ENCODE results near the gene MYO1D. TPM values are rescaled to one million over a fixed set of nuclear protein-coding genes. Genes with fewer than 3 reads are reported as not detected.
"Not testable (repeated sequence)": the region's sequence is repeated elsewhere in the genome, so short reads cannot be mapped to it uniquely, and the experiment has no call there.

MYO1D gene
- total and polyA plus RNA-seq, 2 experiments from 2014 or later, result 34.3 to 43.7 TPM

DNA sequence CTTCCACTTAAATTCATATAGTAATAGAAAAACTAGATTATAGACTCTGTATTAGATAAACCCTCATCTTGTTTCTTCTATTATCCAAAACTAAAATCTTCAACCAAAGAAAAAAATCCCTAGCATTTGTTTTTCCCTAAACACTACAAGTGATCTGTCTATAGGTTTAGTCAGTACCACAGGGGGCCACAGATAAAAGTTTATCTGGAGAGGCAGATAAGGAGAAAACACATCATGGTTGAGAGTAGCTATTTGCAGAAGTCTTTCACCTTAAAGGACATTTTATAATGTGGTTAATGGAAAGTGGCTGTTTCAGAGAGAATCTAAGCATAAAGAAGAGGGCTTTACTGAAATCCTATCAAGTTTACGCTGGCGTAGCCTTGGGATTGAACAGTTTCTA lies 230.0 kb downstream of the MYO1D start:
- H3K36me3 ChIP-seq, result peaks cover 10% of the 10 kb centered on the region
- peaks cover 4% of the 10 kb centered on the region for H3K4me1 ChIP-seq (ENCODE audit: low read depth)
- no peak overlapping the region for H3K27ac ChIP-seq
- no peaks in the 10 kb centered on the region for H3K9me3 ChIP-seq (ENCODE audit: low read depth)
- TF ChIP-seq, protein P1, sequence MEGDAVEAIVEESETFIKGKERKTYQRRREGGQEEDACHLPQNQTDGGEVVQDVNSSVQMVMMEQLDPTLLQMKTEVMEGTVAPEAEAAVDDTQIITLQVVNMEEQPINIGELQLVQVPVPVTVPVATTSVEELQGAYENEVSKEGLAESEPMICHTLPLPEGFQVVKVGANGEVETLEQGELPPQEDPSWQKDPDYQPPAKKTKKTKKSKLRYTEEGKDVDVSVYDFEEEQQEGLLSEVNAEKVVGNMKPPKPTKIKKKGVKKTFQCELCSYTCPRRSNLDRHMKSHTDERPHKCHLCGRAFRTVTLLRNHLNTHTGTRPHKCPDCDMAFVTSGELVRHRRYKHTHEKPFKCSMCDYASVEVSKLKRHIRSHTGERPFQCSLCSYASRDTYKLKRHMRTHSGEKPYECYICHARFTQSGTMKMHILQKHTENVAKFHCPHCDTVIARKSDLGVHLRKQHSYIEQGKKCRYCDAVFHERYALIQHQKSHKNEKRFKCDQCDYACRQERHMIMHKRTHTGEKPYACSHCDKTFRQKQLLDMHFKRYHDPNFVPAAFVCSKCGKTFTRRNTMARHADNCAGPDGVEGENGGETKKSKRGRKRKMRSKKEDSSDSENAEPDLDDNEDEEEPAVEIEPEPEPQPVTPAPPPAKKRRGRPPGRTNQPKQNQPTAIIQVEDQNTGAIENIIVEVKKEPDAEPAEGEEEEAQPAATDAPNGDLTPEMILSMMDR (IDR thresholded peaks at IDR 0.05; ENCODE audit: low read depth, low read length), result no peak
- no peak for DNase-seq (ENCODE audit: low read depth in 1 of 2, low spot score in 1 of 2)
- H3K27me3 ChIP-seq, result no peaks in the 10 kb centered on the region
- H3K4me3 ChIP-seq, result no peak overlapping the region

DNA sequence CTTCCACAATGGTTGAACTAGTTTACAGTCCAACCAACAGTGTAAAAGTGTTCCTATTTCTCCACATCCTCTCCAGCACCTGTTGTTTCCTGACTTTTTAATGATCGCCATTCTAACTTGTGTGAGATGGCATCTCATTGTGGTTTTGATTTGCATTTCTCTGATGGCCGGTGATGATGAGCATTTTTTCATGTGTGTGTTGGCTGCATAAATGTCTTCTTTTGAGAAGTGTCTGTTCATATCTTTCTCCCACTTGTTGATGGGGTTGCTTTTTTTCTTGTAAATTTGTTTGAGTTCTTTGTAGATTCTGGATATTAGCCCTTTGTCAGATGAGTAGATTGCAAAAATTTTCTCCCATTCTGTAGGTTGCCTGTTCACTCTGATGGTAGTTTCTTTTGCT lies 235.4 kb downstream of the MYO1D start:
- H3K27me3 ChIP-seq; H3K36me3 ChIP-seq; H3K9me3 ChIP-seq (ENCODE audit: low read depth); H3K4me1 ChIP-seq (ENCODE audit: low read depth); H3K4me3 ChIP-seq; DNase-seq (ENCODE audit: low read depth in 1 of 2, low spot score in 1 of 2); H3K27ac ChIP-seq: not testable (repeated sequence)

DNA sequence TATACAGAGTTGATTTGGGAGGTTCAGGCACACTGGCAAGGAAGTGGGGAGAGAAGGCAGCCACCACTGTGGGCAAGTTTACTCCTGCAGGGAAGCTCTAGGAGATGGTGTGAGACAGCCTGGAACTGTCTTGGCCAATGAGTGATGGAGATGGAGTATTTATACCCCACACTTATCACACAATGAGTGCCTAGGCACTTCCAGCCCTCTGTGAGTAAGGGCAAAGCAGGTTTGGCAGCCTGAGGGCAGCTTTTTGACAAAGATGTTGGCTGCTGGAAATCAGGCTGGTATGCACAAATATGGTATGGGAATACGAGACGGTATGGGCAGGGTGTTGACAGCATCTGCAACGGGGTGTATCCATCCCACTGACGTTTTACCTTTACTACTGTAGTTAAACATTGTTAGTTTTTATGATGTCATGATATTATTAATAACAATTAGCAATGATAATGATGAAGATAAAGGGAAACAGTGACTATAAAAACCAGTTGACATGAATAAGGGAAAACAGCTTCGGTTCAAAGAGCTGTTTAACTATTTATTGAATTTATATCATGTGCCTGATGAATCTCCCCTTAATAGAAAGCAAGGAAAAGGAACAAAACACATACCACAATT lies 240.2 kb downstream of the MYO1D start:
- no peak overlapping the region for H3K4me3 ChIP-seq
- no peaks in the 10 kb centered on the region for H3K9me3 ChIP-seq (ENCODE audit: low read depth)
- TF ChIP-seq, protein P1 (IDR thresholded peaks at IDR 0.05; ENCODE audit: low read depth, low read length), result no peak
- no peak for DNase-seq (ENCODE audit: low read depth in 1 of 2, low spot score in 1 of 2)
- H3K27ac ChIP-seq, result no peak overlapping the region
- H3K4me1 ChIP-seq (ENCODE audit: low read depth), result no peaks in the 10 kb centered on the region
- no peaks in the 10 kb centered on the region for H3K27me3 ChIP-seq
- H3K36me3 ChIP-seq, result no peaks in the 10 kb centered on the region

DNA sequence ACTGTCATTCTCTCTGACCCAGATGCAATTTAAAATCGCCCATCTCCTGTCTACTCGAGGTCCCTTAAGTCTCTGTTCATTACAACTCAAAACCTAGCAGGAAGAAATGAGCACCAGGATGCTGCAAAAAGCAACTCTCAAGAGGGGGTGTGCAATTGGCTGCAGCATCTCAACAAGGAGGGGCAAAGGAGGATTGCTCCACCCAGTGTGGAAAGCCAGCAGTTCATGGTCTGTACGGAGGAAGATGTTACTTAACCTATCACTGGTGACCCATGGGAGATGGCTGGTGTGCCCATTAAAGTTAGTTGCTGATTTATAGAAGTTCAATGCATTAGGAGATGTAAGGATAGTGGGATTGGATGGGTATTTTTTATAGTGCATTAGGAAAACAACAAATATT lies 242.8 kb downstream of the MYO1D start:
- TF ChIP-seq, protein P1 (IDR thresholded peaks at IDR 0.05; ENCODE audit: low read depth, low read length), result no peak
- Histone ChIP-seq H3K4me1 (ENCODE audit: low read depth) (no peaks in the 10 kb centered on the region), H3K9me3 (ENCODE audit: low read depth) (no peaks in the 10 kb centered on the region), H3K27ac (no peak overlapping the region), H3K36me3 (no peaks in the 10 kb centered on the region), H3K4me3 (no peak overlapping the region), H3K27me3 (no peaks in the 10 kb centered on the region)
- no peak for DNase-seq (ENCODE audit: low read depth in 1 of 2, low spot score in 1 of 2)

DNA sequence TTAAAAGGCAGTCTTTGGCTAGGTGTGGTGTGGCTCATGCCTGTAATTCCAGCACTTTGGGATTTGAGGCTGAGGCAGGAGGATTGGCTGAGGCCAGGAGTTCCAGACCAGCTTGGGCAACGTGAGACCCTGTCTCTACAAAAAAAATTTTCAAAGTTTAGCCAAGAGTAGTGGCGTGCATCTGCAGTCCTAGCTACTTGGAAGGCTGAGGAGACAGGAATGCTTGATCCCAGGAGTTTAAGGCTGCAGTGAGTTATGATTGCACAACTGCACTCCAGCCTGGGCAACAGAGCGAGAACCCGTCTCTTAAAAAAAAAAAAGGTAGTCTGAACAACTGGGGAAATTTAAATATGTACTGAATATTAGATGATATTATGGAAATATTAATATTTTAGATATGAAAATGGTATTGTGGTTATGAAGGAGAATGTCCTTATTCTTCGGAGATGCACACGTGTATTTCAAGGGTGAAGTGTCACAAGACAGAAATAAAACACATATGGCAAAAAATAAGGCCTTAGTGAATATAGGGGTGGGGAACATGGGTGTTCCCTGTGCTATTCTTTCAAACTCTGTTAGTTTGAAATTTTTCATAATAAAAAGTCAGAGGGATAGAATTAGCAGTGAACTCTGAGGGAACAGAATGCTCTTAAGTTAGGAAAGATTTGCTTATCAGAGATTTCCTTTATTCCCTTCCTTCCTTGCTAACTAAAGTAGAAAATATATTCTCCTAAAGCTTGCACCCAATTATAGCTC lies 245.4 kb downstream of the MYO1D start:
- Histone ChIP-seq H3K27ac (peak overlapping the region; percentile 13), H3K4me3 (no peak overlapping the region), H3K27me3 (no peaks in the 10 kb centered on the region), H3K36me3 (no peaks in the 10 kb centered on the region), H3K9me3 (ENCODE audit: low read depth) (no peaks in the 10 kb centered on the region), H3K4me1 (ENCODE audit: low read depth) (no peaks in the 10 kb centered on the region)
- TF ChIP-seq, protein P1 (IDR thresholded peaks at IDR 0.05; ENCODE audit: low read depth, low read length), result no peak
- no peak for DNase-seq (ENCODE audit: low read depth in 1 of 2, low spot score in 1 of 2)

DNA sequence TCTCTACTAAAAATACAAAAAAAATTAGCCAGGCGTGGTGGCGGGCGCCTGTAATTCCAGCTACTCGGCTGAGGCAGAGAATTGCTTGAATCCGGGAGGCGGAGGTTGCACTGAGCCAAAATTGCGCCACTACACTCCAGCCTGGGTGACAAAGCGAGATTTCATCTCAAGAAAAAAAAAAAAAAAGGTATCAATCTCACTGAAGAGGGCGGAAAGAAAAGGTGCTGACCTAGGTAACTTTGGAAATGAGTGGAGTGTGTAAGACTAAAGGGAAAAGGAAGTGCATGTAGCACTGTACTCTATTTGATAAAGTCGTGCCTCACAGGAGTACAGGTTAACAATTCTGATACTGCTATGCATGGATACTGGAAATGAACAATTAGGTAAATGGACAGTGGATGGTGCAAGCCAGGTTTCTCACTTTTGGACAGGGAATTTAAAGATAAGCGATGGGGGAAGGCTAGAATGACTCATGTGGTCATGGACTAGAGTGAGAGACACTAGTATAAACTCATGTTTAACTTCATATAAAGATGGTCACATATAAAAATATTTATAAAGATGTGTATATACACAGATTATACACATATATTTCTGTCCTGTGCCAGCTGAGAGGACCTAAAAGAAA lies 247.2 kb downstream of the MYO1D start:
- TF ChIP-seq, protein P1 (IDR thresholded peaks at IDR 0.05; ENCODE audit: low read depth, low read length), result no peak

More for the DNA sequence above, 247.2 kb downstream of the MYO1D start:
- H3K4me3 ChIP-seq, result no peak overlapping the region
- no peaks in the 10 kb centered on the region for H3K36me3 ChIP-seq
- no peaks in the 10 kb centered on the region for H3K9me3 ChIP-seq (ENCODE audit: low read depth)
- H3K27me3 ChIP-seq, result no peaks in the 10 kb centered on the region
- H3K4me1 ChIP-seq (ENCODE audit: low read depth), result no peaks in the 10 kb centered on the region
- no peak overlapping the region for H3K27ac ChIP-seq
- DNase-seq (ENCODE audit: low read depth in 1 of 2, low spot score in 1 of 2), result no peak
